ENCODE data around the gene ITGA11. TPM values are rescaled to one million over a fixed set of nuclear protein-coding genes. Genes with fewer than 3 reads are reported as not detected.

The ITGA11 gene
- total and polyA plus RNA-seq, 2 of the 13 experiments (the other 11 are each of a cell fraction or from before 2014, with no cell fraction given) = not detected

- TF ChIP-seq KLF12 (CRISPR knock-in tag; IDR thresholded peaks at IDR 0.05; ENCODE audit: borderline replicate concordance) (no peak), PLSCR1 (CRISPR knock-in tag; IDR thresholded peaks at IDR 0.05; ENCODE audit: borderline replicate concordance) (no peak), ASH2L (IDR thresholded peaks at IDR 0.05; ENCODE audit: insufficient read length, low read depth, low read length) (no peak), FIP1L1 (IDR thresholded peaks at IDR 0.05; ENCODE audit: borderline replicate concordance, insufficient read depth, low read depth, low read length) (no peak)
Observed at GRCh38 chr15:68433551-68433950, 1.6 kb upstream of the ITGA11 start (continued).

GRCh38 chr15:68432441-68433064 is 590 bp upstream of the ITGA11 start:
- in situ Hi-C loops (cut with HindIII; ENCODE audit: extremely low pct_ligation_motif_present, low pct_unique_long_range_greater_than_20kb) = no loop called here
- no TSS peak for BruUV-seq (replicated peaks)
- ATAC-seq (no peak), FAIRE-seq (no peak), DNase-seq (ENCODE audit: low spot score) (no peak)
- CTCF ChIA-PET (ENCODE audit: low intra/inter-chr PET ratio, low total read pairs) = no interaction called here
- Histone ChIP-seq H3K27me3 (ENCODE audit: control insufficient read depth in 1 of 2, insufficient read depth in 2 of 2, low read length in 2 of 2) (peaks cover 4 to 52% of the 10 kb centered on the region in 2 experiments; a peak in 4 of 5 replicates), H3K79me2 (ENCODE audit: insufficient read depth, low read length) (no peaks in the 10 kb centered on the region), H3K4me1 (ENCODE audit: insufficient read depth, low read length) (no peaks in the 10 kb centered on the region), H3K4me3 (replicated peaks in 1 of 3; ENCODE audit: insufficient read depth in 1 of 3, low read depth in 2 of 3, low read length in 3 of 3) (no peak overlapping the region), H4K20me1 (ENCODE audit: insufficient read depth, low read length) (no peaks in the 10 kb centered on the region), H2AFZ (ENCODE audit: low read length) (no peak overlapping the region), H3K9me3 (ENCODE audit: low read length) (no peaks in the 10 kb centered on the region), H3K27ac (ENCODE audit: extremely low read length, insufficient read depth, low read length) (no peak overlapping the region), H3K36me3 (replicated peaks in 1 of 2; ENCODE audit: control insufficient read depth in 1 of 2, insufficient read depth in 2 of 2, low read length in 2 of 2) (no peaks in the 10 kb centered on the region), H3K9ac (ENCODE audit: insufficient read depth, low read depth, low read length) (no peak overlapping the region), H3K4me2 (ENCODE audit: low read depth, low read length) (no peak overlapping the region)
- POLR2A ChIA-PET = no interaction called here
- TF ChIP-seq FOXO4 (CRISPR knock-in tag; conservative IDR thresholded peaks at IDR 0.05) (0 out of 2 replicates have a peak, but pooled peaks have one; percentile 29), LBX2 (CRISPR knock-in tag; IDR thresholded peaks at IDR 0.05; ENCODE audit: borderline replicate concordance) (no peak), ZNF33A (CRISPR knock-in tag; IDR thresholded peaks at IDR 0.05; ENCODE audit: borderline replicate concordance) (no peak), HDAC6 (IDR thresholded peaks at IDR 0.05; ENCODE audit: low read depth, low read length) (no peak)
- 31% methylated on average over 11 of the region's 13 CpGs for WGBS (ENCODE audit: low lambda C conversion rate)
- intact Hi-C loops (cut with micrococcal nuclease; ENCODE audit: unreplicated experiment) = no loop called here
